Neural progenitor cell (in vitro differentiated cells): ENCODE data around the gene DISC1. TPM values are rescaled to one million over a fixed set of nuclear protein-coding genes. Genes with fewer than 3 reads are reported as not detected.

Experiments
- DNase-seq: peaks from one replicate; pipeline ENCODE4 v3.0.0-alpha.2; 2016; ENCODE audit warnings: low spot score
- H2AFZ ChIP-seq: fragments of 200-600 bp; sonication (generic); replicated peaks from 2 replicates; pipeline ENCODE4 v1.6.1; 2016; ENCODE audit warnings: antibody characterized with exemption
- H3F3A ChIP-seq: fragments of 200-600 bp; sonication (generic); 2 replicates; pipeline ENCODE4 v1.6.1; 2016; ENCODE audit warnings: antibody characterized with exemption, low read depth
- H3K27ac ChIP-seq: fragments of 200-600 bp; sonication (generic); 2 replicates; pipeline ENCODE4 v1.5.1; 2016; ENCODE audit warnings: mild to moderate bottlenecking
- H3K27me3 ChIP-seq: fragments of 200-600 bp; sonication (generic); 2 replicates; pipeline ENCODE4 v1.6.1; 2016; ENCODE audit warnings: mild to moderate bottlenecking, moderate library complexity
- H3K36me3 ChIP-seq: fragments of 200-600 bp; sonication (generic); 2 replicates; pipeline ENCODE4 v1.5.1; 2016
- H3K4me1 ChIP-seq: fragments of 200-600 bp; sonication (generic); 2 replicates; pipeline ENCODE4 v1.6.1; 2016; ENCODE audit warnings: mixed run types
- H3K4me2 ChIP-seq: fragments of 200-600 bp; sonication (generic); 2 replicates; pipeline ENCODE4 v1.6.1; 2016
- H3K4me3 ChIP-seq: fragments of 200-600 bp; sonication (generic); 2 replicates; pipeline ENCODE4 v1.5.1; 2016
- H3K79me2 ChIP-seq: fragments of 200-600 bp; sonication (generic); 2 replicates; pipeline ENCODE4 v1.6.1; 2016; ENCODE audit warnings: low read depth
- H3K9ac ChIP-seq: fragments of 200-600 bp; sonication (generic); 2 replicates; pipeline ENCODE4 v1.6.1; 2016
- H3K9me3 ChIP-seq: fragments of 200-600 bp; sonication (generic); 2 replicates; pipeline ENCODE4 v1.5.1; 2016; ENCODE audit warnings: low read depth
- H4K20me1 ChIP-seq: fragments of 200-600 bp; sonication (generic); 2 replicates; pipeline ENCODE4 v1.6.1; 2016; ENCODE audit warnings: low read depth
- H3K27ac Mint-ChIP-seq: 3 replicates; pipeline ENCODE4 v1.8.0; 2021; ENCODE audit warnings: mixed read lengths
- H3K27me3 Mint-ChIP-seq: 2 replicates; pipeline ENCODE4 v1.8.0; 2022; ENCODE audit warnings: low read depth, mild to moderate bottlenecking, inconsistent platforms, moderate library complexity, mixed read lengths; ENCODE audit not compliant: insufficient read depth
- H3K36me3 Mint-ChIP-seq: 3 replicates; pipeline ENCODE4 v1.8.0; 2021; ENCODE audit warnings: mixed read lengths
- H3K4me1 Mint-ChIP-seq: 3 replicates; pipeline ENCODE4 v1.8.0; 2021; ENCODE audit warnings: mixed read lengths
- H3K4me3 Mint-ChIP-seq: 3 replicates; pipeline ENCODE4 v1.8.0; 2021; ENCODE audit warnings: mild to moderate bottlenecking, moderate library complexity, mixed read lengths
- H3K9me3 Mint-ChIP-seq: 3 replicates; pipeline ENCODE4 v1.8.0; 2020; ENCODE audit warnings: mixed read lengths
- EZH2 ChIP-seq: fragments of 200-600 bp; sonication (generic); IDR thresholded peaks from 2 replicates; pipeline ENCODE4 v1.6.1; 2017; ENCODE audit warnings: antibody characterized with exemption, mild to moderate bottlenecking, moderate library complexity
- EZH2phosphoT487 ChIP-seq: fragments of 200-600 bp; sonication (generic); IDR thresholded peaks from 2 replicates; pipeline ENCODE4 v1.6.1; 2017; ENCODE audit warnings: antibody characterized with exemption
- total RNA-seq: library from RNA; depleted of rRNA; stranded (reverse); fragments of >200 nt; gene quantifications from 2 replicates; pipeline ENCODE4 v1.2.3, GENCODE V29; 2015; ENCODE audit warnings: low replicate concordance
- TF ChIP-seq, protein P1 (sequence below): fragments of 200-600 bp; sonication (generic); IDR thresholded peaks from 2 replicates; pipeline ENCODE4 v1.5.1; 2017; ENCODE audit warnings: antibody characterized with exemption, mild to moderate bottlenecking

The DISC1 gene
- total RNA-seq, 1 donor from 2014 or later = 1.8 TPM

DNA sequence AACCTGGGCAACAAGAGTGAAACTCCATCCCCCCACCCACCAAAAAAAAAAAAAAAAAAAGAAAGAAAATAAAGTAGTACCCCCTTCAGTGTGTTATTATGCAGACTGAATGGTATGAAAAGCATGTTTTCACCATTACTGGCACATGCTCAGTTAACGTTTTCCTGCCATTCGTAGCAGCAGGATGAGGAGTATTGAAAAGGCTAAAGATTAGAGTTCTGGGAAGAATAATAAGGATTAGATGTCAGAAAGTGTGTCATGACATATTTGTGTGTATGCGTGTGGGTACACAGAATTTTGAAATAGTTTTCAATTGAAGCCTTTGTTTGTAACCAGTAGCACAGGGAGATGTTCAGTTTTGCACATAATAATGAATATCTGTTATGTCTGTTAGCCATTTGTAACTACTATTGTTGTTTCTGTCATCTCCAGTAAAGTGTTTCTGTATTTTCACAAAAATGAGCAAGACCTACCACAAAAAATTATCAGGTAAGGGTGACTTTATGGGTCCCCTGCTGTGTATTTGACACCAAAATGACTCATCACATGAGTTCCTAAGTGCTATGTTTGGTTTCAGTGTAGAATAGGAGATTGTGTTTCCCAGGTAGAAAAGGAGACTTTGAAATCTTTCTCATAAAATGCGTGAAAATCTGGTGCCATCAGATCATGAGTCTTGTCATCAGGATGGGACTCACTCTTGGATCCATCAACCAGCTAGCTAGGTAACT is 358.9 kb downstream of the DISC1 start:
- H3K36me3 Mint-ChIP-seq = no peaks in the 10 kb centered on the region
- no peak for DNase-seq
- Histone ChIP-seq H2AFZ (no peak overlapping the region), H3K79me2 (no peaks in the 10 kb centered on the region), H4K20me1 (no peaks in the 10 kb centered on the region), H3K9ac (no peak overlapping the region), H3K4me3 (no peak overlapping the region), H3K27ac (no peak overlapping the region), H3K27me3 (no peaks in the 10 kb centered on the region), H3K36me3 (no peaks in the 10 kb centered on the region), H3K4me1 (peaks cover 13% of the 10 kb centered on the region), H3F3A (no peaks in the 10 kb centered on the region), H3K9me3 (no peaks in the 10 kb centered on the region), H3K4me2 (no peak overlapping the region)
- TF ChIP-seq EZH2phosphoT487 (no peak), EZH2 (no peak)
- TF ChIP-seq, protein P1, sequence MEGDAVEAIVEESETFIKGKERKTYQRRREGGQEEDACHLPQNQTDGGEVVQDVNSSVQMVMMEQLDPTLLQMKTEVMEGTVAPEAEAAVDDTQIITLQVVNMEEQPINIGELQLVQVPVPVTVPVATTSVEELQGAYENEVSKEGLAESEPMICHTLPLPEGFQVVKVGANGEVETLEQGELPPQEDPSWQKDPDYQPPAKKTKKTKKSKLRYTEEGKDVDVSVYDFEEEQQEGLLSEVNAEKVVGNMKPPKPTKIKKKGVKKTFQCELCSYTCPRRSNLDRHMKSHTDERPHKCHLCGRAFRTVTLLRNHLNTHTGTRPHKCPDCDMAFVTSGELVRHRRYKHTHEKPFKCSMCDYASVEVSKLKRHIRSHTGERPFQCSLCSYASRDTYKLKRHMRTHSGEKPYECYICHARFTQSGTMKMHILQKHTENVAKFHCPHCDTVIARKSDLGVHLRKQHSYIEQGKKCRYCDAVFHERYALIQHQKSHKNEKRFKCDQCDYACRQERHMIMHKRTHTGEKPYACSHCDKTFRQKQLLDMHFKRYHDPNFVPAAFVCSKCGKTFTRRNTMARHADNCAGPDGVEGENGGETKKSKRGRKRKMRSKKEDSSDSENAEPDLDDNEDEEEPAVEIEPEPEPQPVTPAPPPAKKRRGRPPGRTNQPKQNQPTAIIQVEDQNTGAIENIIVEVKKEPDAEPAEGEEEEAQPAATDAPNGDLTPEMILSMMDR = no peak
- H3K9me3 Mint-ChIP-seq = no peaks in the 10 kb centered on the region
- no peak overlapping the region for H3K4me3 Mint-ChIP-seq
- peak overlapping the region; percentile 19 for H3K27ac Mint-ChIP-seq
- peaks cover 29% of the 10 kb centered on the region for H3K4me1 Mint-ChIP-seq
- H3K27me3 Mint-ChIP-seq = peaks cover 5% of the 10 kb centered on the region

DNA sequence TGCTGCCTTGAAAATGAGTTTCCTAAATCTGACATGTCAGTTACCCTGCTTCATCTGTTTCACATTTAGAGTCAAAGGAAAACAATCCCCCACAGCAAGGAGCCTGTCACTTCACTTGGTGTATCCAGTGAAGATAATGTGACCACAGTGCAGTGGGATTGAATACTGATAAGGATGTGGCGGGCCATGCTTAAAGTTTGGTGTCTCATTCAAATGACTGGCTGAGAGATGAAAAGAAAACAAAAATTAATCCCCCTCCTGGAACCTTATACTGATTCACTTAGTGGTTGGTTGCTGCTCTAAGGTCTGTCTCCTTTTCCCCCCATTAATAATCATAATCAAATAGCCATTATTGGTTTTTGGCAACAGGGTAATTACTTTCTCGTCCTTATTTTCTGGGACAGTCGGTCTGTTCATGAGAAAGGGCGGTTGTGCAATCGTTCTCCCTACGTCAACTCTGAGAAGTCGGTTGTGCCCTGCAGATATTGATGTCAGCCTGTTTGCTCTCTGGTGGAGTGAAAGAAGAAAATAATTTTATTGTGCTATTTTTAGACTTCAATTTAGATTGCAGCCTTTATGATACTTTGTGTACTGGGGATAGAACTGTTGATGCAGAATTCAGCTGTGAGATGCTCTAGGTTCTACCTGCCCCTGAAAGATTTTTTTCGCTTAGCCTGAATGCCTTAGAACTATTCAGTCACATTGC is 360.2 kb downstream of the DISC1 start:
- peak; percentile 41 for DNase-seq
- no peaks in the 10 kb centered on the region for H3K27me3 ChIP-seq
- no peak overlapping the region for H3K27ac ChIP-seq
- no peak overlapping the region for H2AFZ ChIP-seq
- Mint-ChIP-seq H3K4me3 (no peak overlapping the region), H3K9me3 (no peaks in the 10 kb centered on the region), H3K4me1 (peaks cover 39% of the 10 kb centered on the region), H3K27ac (peak overlapping the region; percentile 35), H3K27me3 (peaks cover 5% of the 10 kb centered on the region), H3K36me3 (no peaks in the 10 kb centered on the region)
- peaks cover 26% of the 10 kb centered on the region for H3K4me1 ChIP-seq
- no peak overlapping the region for H3K9ac ChIP-seq
- no peaks in the 10 kb centered on the region for H3K9me3 ChIP-seq
- no peak overlapping the region for H3K4me3 ChIP-seq
- TF ChIP-seq EZH2 = no peak
- TF ChIP-seq, protein P1 = no peak
- no peak for TF ChIP-seq EZH2phosphoT487
- no peaks in the 10 kb centered on the region for H3K79me2 ChIP-seq
- H4K20me1 ChIP-seq = no peaks in the 10 kb centered on the region
- H3K36me3 ChIP-seq = no peaks in the 10 kb centered on the region
- no peaks in the 10 kb centered on the region for H3F3A ChIP-seq
- H3K4me2 ChIP-seq = peak overlapping the region; percentile 23

DNA sequence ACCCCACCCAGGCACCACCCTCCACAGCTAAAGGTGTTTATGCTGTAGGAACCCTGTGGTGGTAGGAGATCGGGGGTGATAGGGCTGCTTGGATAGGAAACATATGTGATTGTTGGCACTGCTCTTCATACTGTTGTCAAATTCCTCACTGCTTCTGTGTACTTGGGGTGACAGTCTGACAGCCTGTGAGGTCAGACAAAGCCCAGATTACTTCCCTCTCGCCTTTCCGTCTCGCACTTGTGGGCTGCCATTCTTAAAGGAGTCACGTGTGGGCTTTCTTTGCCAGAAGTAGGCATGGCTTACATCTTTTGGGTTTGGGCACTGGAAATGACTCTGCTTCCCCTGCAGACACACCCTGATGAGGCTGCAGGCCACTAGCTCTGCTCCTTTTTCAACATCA is 363.8 kb downstream of the DISC1 start:
- Histone ChIP-seq H3K36me3 (no peaks in the 10 kb centered on the region), H3K27me3 (no peaks in the 10 kb centered on the region), H3K4me3 (no peak overlapping the region), H3K4me1 (peaks cover 27% of the 10 kb centered on the region), H3K79me2 (no peaks in the 10 kb centered on the region), H2AFZ (no peak overlapping the region), H3K4me2 (no peak overlapping the region), H4K20me1 (no peaks in the 10 kb centered on the region), H3K9me3 (no peaks in the 10 kb centered on the region), H3F3A (no peaks in the 10 kb centered on the region), H3K27ac (no peak overlapping the region), H3K9ac (no peak overlapping the region)
- peak overlapping the region; percentile 17 for H3K27ac Mint-ChIP-seq
- H3K4me3 Mint-ChIP-seq = no peak overlapping the region
- H3K27me3 Mint-ChIP-seq = peaks cover 2% of the 10 kb centered on the region
- peaks cover 37% of the 10 kb centered on the region for H3K4me1 Mint-ChIP-seq
- H3K9me3 Mint-ChIP-seq = no peaks in the 10 kb centered on the region
- DNase-seq = no peak
- no peaks in the 10 kb centered on the region for H3K36me3 Mint-ChIP-seq
- TF ChIP-seq, protein P1 = no peak
- TF ChIP-seq EZH2phosphoT487 (no peak), EZH2 (no peak)
